Measurements from ENCODE around the gene DUSP19.
A peak's percentile ranks its signal among the peaks of the same experiment; 100 is the strongest.

Gene DUSP19

DNA sequence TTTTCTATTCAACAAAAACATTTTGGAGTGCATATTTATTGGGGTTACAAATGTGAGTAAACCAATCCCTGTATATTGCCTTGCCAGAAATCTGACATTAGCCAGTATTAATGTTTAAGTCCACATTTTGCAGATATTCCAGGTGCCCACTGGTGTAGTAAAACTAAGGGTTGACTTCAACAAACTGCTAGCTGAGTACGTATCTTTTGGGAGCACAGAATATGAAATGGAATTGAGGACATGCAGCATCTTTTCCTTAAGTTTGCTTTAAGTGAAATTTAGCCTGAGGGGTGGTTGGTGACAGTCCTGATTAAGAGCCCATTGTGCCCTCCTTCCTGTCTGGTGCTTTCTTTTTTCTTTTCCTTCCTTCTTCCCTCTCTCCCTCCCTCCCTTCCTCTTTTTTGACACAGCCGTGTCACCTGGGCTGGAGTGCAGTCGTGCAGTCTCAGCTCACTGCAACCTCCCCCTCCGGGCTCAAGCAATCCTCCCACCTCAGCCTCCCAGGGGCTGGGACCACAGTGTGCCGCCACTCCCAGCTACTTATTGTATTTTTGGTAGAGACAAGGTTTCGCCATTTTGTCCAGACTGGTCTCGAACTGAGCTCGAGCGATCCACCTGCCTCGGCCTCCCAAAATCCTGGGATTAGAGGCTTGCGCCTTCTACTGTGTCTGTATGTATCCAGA, 47.3 kb downstream of the DUSP19 start:
- no peak for DNase-seq (ENCODE audit: low read depth)
- TF ChIP-seq, protein P1, sequence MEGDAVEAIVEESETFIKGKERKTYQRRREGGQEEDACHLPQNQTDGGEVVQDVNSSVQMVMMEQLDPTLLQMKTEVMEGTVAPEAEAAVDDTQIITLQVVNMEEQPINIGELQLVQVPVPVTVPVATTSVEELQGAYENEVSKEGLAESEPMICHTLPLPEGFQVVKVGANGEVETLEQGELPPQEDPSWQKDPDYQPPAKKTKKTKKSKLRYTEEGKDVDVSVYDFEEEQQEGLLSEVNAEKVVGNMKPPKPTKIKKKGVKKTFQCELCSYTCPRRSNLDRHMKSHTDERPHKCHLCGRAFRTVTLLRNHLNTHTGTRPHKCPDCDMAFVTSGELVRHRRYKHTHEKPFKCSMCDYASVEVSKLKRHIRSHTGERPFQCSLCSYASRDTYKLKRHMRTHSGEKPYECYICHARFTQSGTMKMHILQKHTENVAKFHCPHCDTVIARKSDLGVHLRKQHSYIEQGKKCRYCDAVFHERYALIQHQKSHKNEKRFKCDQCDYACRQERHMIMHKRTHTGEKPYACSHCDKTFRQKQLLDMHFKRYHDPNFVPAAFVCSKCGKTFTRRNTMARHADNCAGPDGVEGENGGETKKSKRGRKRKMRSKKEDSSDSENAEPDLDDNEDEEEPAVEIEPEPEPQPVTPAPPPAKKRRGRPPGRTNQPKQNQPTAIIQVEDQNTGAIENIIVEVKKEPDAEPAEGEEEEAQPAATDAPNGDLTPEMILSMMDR (IDR thresholded peaks at IDR 0.05; ENCODE audit: low read depth, low read length, missing control alignments), result no peak

DNA sequence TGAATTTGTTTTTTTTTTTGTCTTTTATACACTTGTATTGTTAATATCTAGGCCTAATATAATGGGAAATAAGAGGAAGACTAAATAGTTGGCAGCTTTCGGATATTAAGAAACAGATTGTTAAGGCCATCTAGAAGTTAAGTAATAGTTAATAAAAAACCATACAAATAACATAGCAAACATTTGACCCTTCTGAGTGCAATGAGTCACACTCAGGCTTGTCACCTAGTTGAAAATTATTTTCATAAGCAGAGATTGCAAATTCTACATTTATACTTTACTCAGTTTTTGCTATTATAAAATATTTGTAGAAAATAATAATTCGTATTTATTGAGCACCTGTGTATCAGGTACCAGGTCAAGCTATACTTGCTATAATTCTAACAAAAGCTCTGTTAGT, 48.1 kb downstream of the DUSP19 start:
- TF ChIP-seq, protein P1 (IDR thresholded peaks at IDR 0.05; ENCODE audit: low read depth, low read length, missing control alignments), result no peak
- H3K4me3 ChIP-seq (ENCODE audit: low read depth, low read length), result no peak overlapping the region
- no peak for DNase-seq (ENCODE audit: low read depth)

More for the DNA sequence above, 47.3 kb downstream of the DUSP19 start:
- peak overlapping the region; percentile 75 for H3K4me3 ChIP-seq (ENCODE audit: low read depth, low read length)

DNA sequence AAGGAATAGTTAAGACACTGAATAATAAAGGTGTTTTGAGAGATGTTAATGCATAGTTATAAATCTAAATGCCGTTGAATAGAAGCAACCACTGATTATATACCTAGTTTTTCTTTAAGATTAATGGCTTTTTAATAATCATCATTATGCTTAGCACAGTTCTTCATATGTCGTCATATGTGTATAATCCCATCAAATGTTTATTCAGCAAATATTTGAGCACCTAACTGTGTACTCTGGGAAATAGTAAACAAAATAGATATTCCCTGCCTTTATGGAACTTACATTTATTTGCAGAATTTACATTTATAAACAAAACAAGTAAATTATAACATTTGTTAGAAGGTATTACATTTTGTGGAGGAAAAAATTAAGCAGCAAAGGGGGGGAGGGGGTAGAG, 55.5 kb downstream of the DUSP19 start:
- no peak for DNase-seq (ENCODE audit: low read depth)
- H3K4me3 ChIP-seq (ENCODE audit: low read depth, low read length), result no peak overlapping the region
- TF ChIP-seq, protein P1 (IDR thresholded peaks at IDR 0.05; ENCODE audit: low read depth, low read length, missing control alignments), result no peak

DNA sequence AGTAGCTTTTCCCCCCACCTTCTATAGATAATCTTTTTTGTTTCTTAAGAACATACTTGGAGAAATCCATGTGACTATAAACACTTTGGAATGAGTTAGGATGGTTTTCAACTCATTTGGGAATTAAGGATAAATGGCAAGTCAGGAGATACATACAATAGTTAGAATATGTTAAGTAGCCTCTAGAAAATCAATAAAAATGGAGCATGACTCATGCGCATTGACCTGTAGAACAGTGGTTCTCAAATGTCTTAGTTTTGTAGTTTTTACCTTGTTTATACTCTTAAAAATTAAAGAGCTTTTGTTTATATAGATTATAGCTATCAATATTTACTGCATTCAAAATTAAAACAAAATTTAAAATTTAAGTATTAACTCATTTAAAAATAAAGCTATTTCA, 70.4 kb downstream of the DUSP19 start:
- TF ChIP-seq, protein P1 (IDR thresholded peaks at IDR 0.05; ENCODE audit: low read depth, low read length, missing control alignments), result no peak
- no peak overlapping the region for H3K4me3 ChIP-seq (ENCODE audit: low read depth, low read length)
- DNase-seq (ENCODE audit: low read depth), result no peak

DNA sequence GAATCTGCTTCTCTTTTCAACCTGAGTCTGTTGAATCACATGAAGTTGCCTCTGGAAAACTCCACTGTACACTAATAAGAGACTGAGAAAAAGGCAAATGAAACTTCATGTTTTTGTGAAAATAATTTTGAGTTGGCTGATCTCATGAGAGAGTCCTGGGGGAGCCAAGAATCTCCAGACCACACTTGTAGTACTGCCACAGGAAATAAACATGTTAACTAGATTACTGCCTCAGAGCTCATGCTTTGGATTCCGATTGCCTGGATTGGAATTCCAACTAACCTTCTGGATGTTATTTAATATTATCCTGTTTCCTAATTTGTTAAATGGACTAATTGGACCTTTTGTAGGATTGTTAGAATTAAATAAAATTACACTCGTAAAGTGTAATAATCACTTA, 70.9 kb downstream of the DUSP19 start:
- H3K4me3 ChIP-seq (ENCODE audit: low read depth, low read length), result no peak overlapping the region
- TF ChIP-seq, protein P1 (IDR thresholded peaks at IDR 0.05; ENCODE audit: low read depth, low read length, missing control alignments), result no peak
- DNase-seq (ENCODE audit: low read depth), result no peak
